ENCODE results near the gene RAB3GAP1. TPM values are rescaled to one million over a fixed set of nuclear protein-coding genes. Genes with fewer than 3 reads are reported as not detected.

Gene RAB3GAP1
- total RNA-seq, 1 experiment from 2014 or later = 36.8 TPM

- Histone ChIP-seq H2AFZ (no peak overlapping the region), H3K79me2 (ENCODE audit: low read depth) (no peaks in the 10 kb centered on the region), H3F3A (ENCODE audit: insufficient read depth, low read depth) (no peaks in the 10 kb centered on the region), H3K4me3 (no peak overlapping the region), H3K4me1 (replicated peaks; ENCODE audit: insufficient read depth) (no peaks in the 10 kb centered on the region), H3K27me3 (ENCODE audit: insufficient read depth, low read depth) (no peaks in the 10 kb centered on the region), H3K36me3 (ENCODE audit: low read depth) (no peaks in the 10 kb centered on the region), H3K4me2 (no peak overlapping the region), H3K9me3 (ENCODE audit: insufficient read depth, low read depth) (no peaks in the 10 kb centered on the region), H3K9me2 (ENCODE audit: insufficient read depth) (no peaks in the 10 kb centered on the region), H4K20me1 (ENCODE audit: insufficient read depth) (no peaks in the 10 kb centered on the region), H3K27ac (no peak overlapping the region)
- POLR2A ChIA-PET (ENCODE audit: unreplicated experiment) = no interaction called here
- intact Hi-C loops (cut with micrococcal nuclease; ENCODE audit: unreplicated experiment) = no loop called here
- no TSS peak for BruUV-seq (replicated peaks)
- TF ChIP-seq EZH2 (IDR thresholded peaks at IDR 0.05; ENCODE audit: low read depth) (no peak), CTCF (conservative IDR thresholded peaks at IDR 0.05) (no peak)
- DNase-seq = no peak
- CTCF ChIA-PET = no interaction called here
Observed at GRCh38 chr2:135011633-135012032, 40.5 kb upstream of the RAB3GAP1 start.

- H3K79me2 ChIP-seq (ENCODE audit: low read depth) = no peaks in the 10 kb centered on the region
- no peak for TF ChIP-seq EZH2 (IDR thresholded peaks at IDR 0.05; ENCODE audit: low read depth)
- no peak for TF ChIP-seq CTCF (conservative IDR thresholded peaks at IDR 0.05)
- H3K4me2 ChIP-seq = no peak overlapping the region
- H3F3A ChIP-seq (ENCODE audit: insufficient read depth, low read depth) = no peaks in the 10 kb centered on the region
- ChIA-PET POLR2A (ENCODE audit: unreplicated experiment) (no interaction called here), CTCF (no interaction called here)
- H3K4me1 ChIP-seq (replicated peaks; ENCODE audit: insufficient read depth) = no peaks in the 10 kb centered on the region
- BruUV-seq (replicated peaks) = no TSS peak
- DNase-seq = no peak
- H2AFZ ChIP-seq = no peak overlapping the region
- no peaks in the 10 kb centered on the region for H3K9me2 ChIP-seq (ENCODE audit: insufficient read depth)
- no peaks in the 10 kb centered on the region for H3K36me3 ChIP-seq (ENCODE audit: low read depth)
- H3K4me3 ChIP-seq = no peak overlapping the region
- intact Hi-C loops (cut with micrococcal nuclease; ENCODE audit: unreplicated experiment) = no loop called here
- no peaks in the 10 kb centered on the region for H3K9me3 ChIP-seq (ENCODE audit: insufficient read depth, low read depth)
- H4K20me1 ChIP-seq (ENCODE audit: insufficient read depth) = no peaks in the 10 kb centered on the region
- H3K27me3 ChIP-seq (ENCODE audit: insufficient read depth, low read depth) = no peaks in the 10 kb centered on the region
- no peak overlapping the region for H3K27ac ChIP-seq
Observed at GRCh38 chr2:135021618-135022017, 30.5 kb upstream of the RAB3GAP1 start.

- H2AFZ ChIP-seq = no peak overlapping the region
- H3K36me3 ChIP-seq (ENCODE audit: low read depth) = no peaks in the 10 kb centered on the region
- no TSS peak for BruUV-seq (replicated peaks)
- no peak overlapping the region for H3K27ac ChIP-seq
- no peaks in the 10 kb centered on the region for H3K9me2 ChIP-seq (ENCODE audit: insufficient read depth)
- ChIA-PET POLR2A (ENCODE audit: unreplicated experiment) (no interaction called here), CTCF (no interaction called here)
- H3K4me1 ChIP-seq (replicated peaks; ENCODE audit: insufficient read depth) = no peaks in the 10 kb centered on the region
- H3F3A ChIP-seq (ENCODE audit: insufficient read depth, low read depth) = no peaks in the 10 kb centered on the region
- H3K4me2 ChIP-seq = no peak overlapping the region
- no peaks in the 10 kb centered on the region for H3K27me3 ChIP-seq (ENCODE audit: insufficient read depth, low read depth)
- no peaks in the 10 kb centered on the region for H3K9me3 ChIP-seq (ENCODE audit: insufficient read depth, low read depth)
- no peak for DNase-seq
- no peak overlapping the region for H3K4me3 ChIP-seq
- no peaks in the 10 kb centered on the region for H4K20me1 ChIP-seq (ENCODE audit: insufficient read depth)
- H3K79me2 ChIP-seq (ENCODE audit: low read depth) = no peaks in the 10 kb centered on the region
- intact Hi-C loops (cut with micrococcal nuclease; ENCODE audit: unreplicated experiment) = no loop called here
- TF ChIP-seq EZH2 (IDR thresholded peaks at IDR 0.05; ENCODE audit: low read depth) (no peak), CTCF (conservative IDR thresholded peaks at IDR 0.05) (no peak)
Observed at GRCh38 chr2:135022952-135023880, 28.9 kb upstream of the RAB3GAP1 start.
